ENCODE results near the gene GDPD3.
"Not testable (repeated sequence)": the region's sequence is repeated elsewhere in the genome, so short reads cannot be mapped to it uniquely, and the experiment has no call there.

The GDPD3 gene

GRCh38 chr16:30142672-30143346 lies 29.5 kb upstream of the GDPD3 start:
- Histone ChIP-seq H3K36me3 (ENCODE audit: control insufficient read depth in 1 of 2, insufficient read depth in 2 of 2, low read length in 2 of 2) (no peaks in the 10 kb centered on the region), H3K4me3 (ENCODE audit: low read depth in 1 of 2, low read length in 2 of 2) (no peak overlapping the region), H3K4me1 (ENCODE audit: control insufficient read depth in 1 of 2, insufficient read depth in 2 of 2, low read length in 2 of 2) (peaks cover 0 to 4% of the 10 kb centered on the region in 2 donors), H3K27ac (ENCODE audit: low read length) (no peak overlapping the region), H3K9me3 (ENCODE audit: control insufficient read depth in 1 of 2, low read length in 2 of 2) (no peaks in the 10 kb centered on the region), H3K27me3 (ENCODE audit: low read depth, low read length) (no peaks in the 10 kb centered on the region)

GRCh38 chr16:30141750-30142149 lies 28.4 kb upstream of the GDPD3 start:
- Histone ChIP-seq H3K4me3 (ENCODE audit: low read depth in 1 of 2, low read length in 2 of 2) (no peak overlapping the region), H3K36me3 (ENCODE audit: control insufficient read depth in 1 of 2, insufficient read depth in 2 of 2, low read length in 2 of 2) (no peaks in the 10 kb centered on the region), H3K27ac (ENCODE audit: low read length) (no peak overlapping the region), H3K27me3 (ENCODE audit: low read depth, low read length) (no peaks in the 10 kb centered on the region), H3K4me1 (ENCODE audit: control insufficient read depth in 1 of 2, insufficient read depth in 2 of 2, low read length in 2 of 2) (peaks cover 0 to 4% of the 10 kb centered on the region in 2 donors), H3K9me3 (ENCODE audit: control insufficient read depth in 1 of 2, low read length in 2 of 2) (no peaks in the 10 kb centered on the region)

GRCh38 chr16:30139583-30140481 lies 26.5 kb upstream of the GDPD3 start:
- H3K9me3 ChIP-seq (ENCODE audit: control insufficient read depth in 1 of 2, low read length in 2 of 2), result no peaks in the 10 kb centered on the region
- H3K4me3 ChIP-seq (ENCODE audit: low read depth in 1 of 2, low read length in 2 of 2), result no peak overlapping the region
- no peaks in the 10 kb centered on the region for H3K27me3 ChIP-seq (ENCODE audit: low read depth, low read length)
- H3K36me3 ChIP-seq (ENCODE audit: control insufficient read depth in 1 of 2, insufficient read depth in 2 of 2, low read length in 2 of 2), result no peaks in the 10 kb centered on the region
- peaks cover 0 to 4% of the 10 kb centered on the region in 2 donors for H3K4me1 ChIP-seq (ENCODE audit: control insufficient read depth in 1 of 2, insufficient read depth in 2 of 2, low read length in 2 of 2)
- peak overlapping the region; percentile 20 for H3K27ac ChIP-seq (ENCODE audit: low read length)

GRCh38 chr16:30137897-30138296 lies 24.6 kb upstream of the GDPD3 start:
- Histone ChIP-seq H3K36me3 (ENCODE audit: control insufficient read depth in 1 of 2, insufficient read depth in 2 of 2, low read length in 2 of 2) (no peaks in the 10 kb centered on the region), H3K4me1 (ENCODE audit: control insufficient read depth in 1 of 2, insufficient read depth in 2 of 2, low read length in 2 of 2) (peaks cover 0 to 4% of the 10 kb centered on the region in 2 donors), H3K9me3 (ENCODE audit: control insufficient read depth in 1 of 2, low read length in 2 of 2) (no peaks in the 10 kb centered on the region), H3K27me3 (ENCODE audit: low read depth, low read length) (no peaks in the 10 kb centered on the region), H3K4me3 (ENCODE audit: low read depth in 1 of 2, low read length in 2 of 2) (no peak overlapping the region), H3K27ac (ENCODE audit: low read length) (no peak overlapping the region)

- H3K9me3 ChIP-seq (ENCODE audit: control insufficient read depth in 1 of 2, low read length in 2 of 2), result no peaks in the 10 kb centered on the region
- no peak overlapping the region for H3K27ac ChIP-seq (ENCODE audit: low read length)
- H3K4me3 ChIP-seq (ENCODE audit: low read depth in 1 of 2, low read length in 2 of 2), result no peak overlapping the region
- H3K36me3 ChIP-seq (ENCODE audit: control insufficient read depth in 1 of 2, insufficient read depth in 2 of 2, low read length in 2 of 2), result no peaks in the 10 kb centered on the region
- no peaks in the 10 kb centered on the region for H3K27me3 ChIP-seq (ENCODE audit: low read depth, low read length)
- peaks cover 0 to 4% of the 10 kb centered on the region in 2 donors for H3K4me1 ChIP-seq (ENCODE audit: control insufficient read depth in 1 of 2, insufficient read depth in 2 of 2, low read length in 2 of 2)
These were observed 23.8 kb upstream of the GDPD3 start for GRCh38 chr16:30136971-30137605.

- Histone ChIP-seq H3K9me3 (ENCODE audit: control insufficient read depth in 1 of 2, low read length in 2 of 2) (no peaks in the 10 kb centered on the region), H3K27ac (ENCODE audit: low read length) (no peak overlapping the region), H3K36me3 (ENCODE audit: control insufficient read depth in 1 of 2, insufficient read depth in 2 of 2, low read length in 2 of 2) (no peaks in the 10 kb centered on the region), H3K27me3 (ENCODE audit: low read depth, low read length) (no peaks in the 10 kb centered on the region), H3K4me1 (ENCODE audit: control insufficient read depth in 1 of 2, insufficient read depth in 2 of 2, low read length in 2 of 2) (no peaks in the 10 kb centered on the region), H3K4me3 (ENCODE audit: low read depth in 1 of 2, low read length in 2 of 2) (no peak overlapping the region)
These were observed 19.3 kb upstream of the GDPD3 start for GRCh38 chr16:30132591-30132990.

- Histone ChIP-seq H3K27ac (ENCODE audit: low read length) (no peak overlapping the region), H3K27me3 (ENCODE audit: low read depth, low read length) (no peaks in the 10 kb centered on the region), H3K9me3 (ENCODE audit: control insufficient read depth in 1 of 2, low read length in 2 of 2) (no peaks in the 10 kb centered on the region)
These were observed 18.6 kb upstream of the GDPD3 start for GRCh38 chr16:30131869-30132475.

GRCh38 chr16:30127993-30128392 lies 14.7 kb upstream of the GDPD3 start:
- Histone ChIP-seq H3K36me3 (ENCODE audit: control insufficient read depth in 1 of 2, insufficient read depth in 2 of 2, low read length in 2 of 2) (no peaks in the 10 kb centered on the region), H3K4me3 (ENCODE audit: low read depth in 1 of 2, low read length in 2 of 2) (no peak overlapping the region), H3K27ac (ENCODE audit: low read length) (no peak overlapping the region), H3K27me3 (ENCODE audit: low read depth, low read length) (no peaks in the 10 kb centered on the region), H3K4me1 (ENCODE audit: control insufficient read depth in 1 of 2, insufficient read depth in 2 of 2, low read length in 2 of 2) (peaks cover 5 to 7% of the 10 kb centered on the region in 2 donors), H3K9me3 (ENCODE audit: control insufficient read depth in 1 of 2, low read length in 2 of 2) (no peaks in the 10 kb centered on the region)

More at GRCh38 chr16:30131869-30132475, 18.6 kb upstream of the GDPD3 start:
- Histone ChIP-seq H3K36me3 (ENCODE audit: control insufficient read depth in 1 of 2, insufficient read depth in 2 of 2, low read length in 2 of 2) (no peaks in the 10 kb centered on the region), H3K4me3 (ENCODE audit: low read depth in 1 of 2, low read length in 2 of 2) (no peak overlapping the region), H3K4me1 (ENCODE audit: control insufficient read depth in 1 of 2, insufficient read depth in 2 of 2, low read length in 2 of 2) (no peaks in the 10 kb centered on the region)

- not testable (repeated sequence) for H3K27ac ChIP-seq (ENCODE audit: low read length); H3K36me3 ChIP-seq (ENCODE audit: control insufficient read depth in 1 of 2, insufficient read depth in 2 of 2, low read length in 2 of 2); H3K4me3 ChIP-seq (ENCODE audit: low read depth in 1 of 2, low read length in 2 of 2); H3K9me3 ChIP-seq (ENCODE audit: control insufficient read depth in 1 of 2, low read length in 2 of 2); H3K27me3 ChIP-seq (ENCODE audit: low read depth, low read length)
- peaks cover 11 to 12% of the 10 kb centered on the region in 2 donors for H3K4me1 ChIP-seq (ENCODE audit: control insufficient read depth in 1 of 2, insufficient read depth in 2 of 2, low read length in 2 of 2)
These were observed 12.4 kb upstream of the GDPD3 start for GRCh38 chr16:30125690-30126089.

GRCh38 chr16:30124985-30125379 lies 11.6 kb upstream of the GDPD3 start:
- Histone ChIP-seq H3K36me3 (ENCODE audit: control insufficient read depth in 1 of 2, insufficient read depth in 2 of 2, low read length in 2 of 2) (peaks cover 0 to 5% of the 10 kb centered on the region in 2 donors), H3K27me3 (ENCODE audit: low read depth, low read length) (no peaks in the 10 kb centered on the region), H3K27ac (ENCODE audit: low read length) (no peak overlapping the region), H3K4me1 (ENCODE audit: control insufficient read depth in 1 of 2, insufficient read depth in 2 of 2, low read length in 2 of 2) (peaks cover 11 to 12% of the 10 kb centered on the region in 2 donors), H3K4me3 (ENCODE audit: low read depth in 1 of 2, low read length in 2 of 2) (no peak overlapping the region), H3K9me3 (ENCODE audit: control insufficient read depth in 1 of 2, low read length in 2 of 2) (no peaks in the 10 kb centered on the region)
